Body of pancreas (tissue), 4 donors: ENCODE data around the gene LANCL3. TPM values are rescaled to one million over a fixed set of nuclear protein-coding genes. Genes with fewer than 3 reads are reported as not detected.

Source experiments
- ATAC-seq: fragments of 150-250 bp; one replicate; pipeline ENCODE4 v1.9.1; 2016
- DNase-seq, 4 donors: peaks; one replicate each; pipeline ENCODE4 v3.0.0-alpha.2; 2019
- H3K27ac ChIP-seq, 4 donors: fragments of 200-600 bp; sonication (generic); 1 replicate in 3 of 4; 2 replicates in 1 of 4; pipeline versions ENCODE4 v1.5.1 to v1.6.1; 2016 to 2019; ENCODE audit warnings: mild to moderate bottlenecking in 1 of 4, mixed read lengths in 1 of 4, moderate library complexity in 1 of 4
- H3K27me3 ChIP-seq, 2 donors: fragments of 200-600 bp; sonication (generic); one replicate each; pipeline ENCODE4 v1.6.0; 2016; ENCODE audit warnings: mild to moderate bottlenecking in 1 of 2
- H3K36me3 ChIP-seq, 2 donors: fragments of 200-600 bp; sonication (generic); replicated peaks in 1 of 2; 2 replicates each; pipeline ENCODE4 v1.5.1; 2016; ENCODE audit warnings: low read depth in 2 of 2; ENCODE audit not compliant: insufficient read depth in 1 of 2
- H3K4me1 ChIP-seq: fragments of 200-600 bp; sonication (generic); one replicate; pipeline ENCODE4 v1.6.0; 2016
- H3K4me3 ChIP-seq, 2 donors: fragments of 200-600 bp; sonication (generic); 1 replicate in 1 of 2; 2 replicates in 1 of 2; pipeline ENCODE4 v1.5.1; 2016 to 2019
- H3K9me3 ChIP-seq, 3 donors: fragments of 200-600 bp; sonication (generic); 1 replicate in 2 of 3; 2 replicates in 1 of 3; pipeline ENCODE4 v1.5.1; 2016
- CTCF ChIP-seq, 7 experiments: fragments of 450-650 bp in 4 of 7; fragments of 200-600 bp in 3 of 7; sonication (generic) in 3 of 7; IDR thresholded peaks; one replicate each; pipeline ENCODE4 v1.5.1; 2016 to 2019; ENCODE audit warnings: antibody characterized with exemption in 7 of 7
- POLR2A ChIP-seq, 3 donors: fragments of 450-650 bp; IDR thresholded peaks; one replicate each; pipeline ENCODE4 v1.6.1; 2016; ENCODE audit warnings: antibody characterized with exemption in 3 of 3, mild to moderate bottlenecking in 2 of 3
- WGBS, 2 donors: methylation state at CpG; one replicate each; pipeline ENCODE4 v1.1.5; 2017; 5-methylcytosine and 5-hydroxymethylcytosine counted together
- intact Hi-C: fragments of 100-400 bp; cut with DNase I; formaldehyde crosslinking; loops from one replicate; pipeline ENCODE4 v1.15.1; 2023
- total RNA-seq, 2 donors: library from RNA; depleted of rRNA; stranded (reverse); fragments of >200 nt; gene quantifications; one replicate each; pipeline ENCODE4 v1.1.0, GENCODE V29; 2016

LANCL3 gene
- total RNA-seq, 2 donors from 2014 or later, result 0.26 TPM; not detected in 1

- peak overlapping the region in 1 of 4 donors; percentile 10 for H3K27ac ChIP-seq
These were observed 105.8 kb downstream of the LANCL3 start for GRCh38 chrX:37677243-37677642.

GRCh38 chrX:37677765-37678164, 106.3 kb downstream of the LANCL3 start:
- Histone ChIP-seq H3K4me3 (no peak overlapping the region), H3K9me3 (no peaks in the 10 kb centered on the region), H3K27me3 (peaks cover 0 to 4% of the 10 kb centered on the region in 2 donors), H3K4me1 (peaks cover 16% of the 10 kb centered on the region), H3K27ac (no peak overlapping the region), H3K36me3 (no peaks in the 10 kb centered on the region)
- no peak for TF ChIP-seq POLR2A (IDR thresholded peaks at IDR 0.05)
- TF ChIP-seq CTCF (IDR thresholded peaks at IDR 0.05), result no peak
- DNase-seq (no peak), ATAC-seq (no peak)
- intact Hi-C loops, result no loop called here
- WGBS, 2 donors, result 81 to 82% methylated on average over 1 of the region's 1 CpG

More at GRCh38 chrX:37677243-37677642, 105.8 kb downstream of the LANCL3 start:
- no peak overlapping the region for H3K4me3 ChIP-seq
- no peaks in the 10 kb centered on the region for H3K9me3 ChIP-seq
- WGBS, 2 donors, result 69 to 81% methylated on average over 1 of the region's 1 CpG
- H3K36me3 ChIP-seq, result no peaks in the 10 kb centered on the region
- H3K4me1 ChIP-seq, result peaks cover 16% of the 10 kb centered on the region
- peaks cover 0 to 4% of the 10 kb centered on the region in 2 donors for H3K27me3 ChIP-seq
- no peak for DNase-seq
- ATAC-seq, result no peak
- no peak for TF ChIP-seq CTCF (IDR thresholded peaks at IDR 0.05)
- no peak for TF ChIP-seq POLR2A (IDR thresholded peaks at IDR 0.05)
- intact Hi-C loops, result no loop called here

DNA sequence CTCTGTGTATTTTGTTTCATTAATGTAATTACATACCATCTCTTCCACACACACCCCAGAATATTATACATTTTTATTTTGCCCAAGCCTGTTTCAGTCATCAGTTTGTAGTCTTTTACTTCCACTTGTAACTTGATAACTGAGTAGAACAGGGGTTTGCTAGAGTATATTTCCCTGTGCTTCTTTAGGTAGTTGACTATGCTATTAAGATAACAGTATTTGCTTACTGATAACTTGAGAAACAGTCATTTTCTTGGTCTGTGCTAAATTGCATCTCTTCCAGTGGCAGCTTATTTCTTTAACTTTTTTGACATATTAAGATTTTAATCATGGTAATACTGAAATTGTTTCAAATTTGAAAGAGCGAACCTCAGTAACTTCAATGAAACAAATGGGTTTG, 107.1 kb downstream of the LANCL3 start:
- Histone ChIP-seq H3K36me3 (no peaks in the 10 kb centered on the region), H3K9me3 (no peaks in the 10 kb centered on the region), H3K27ac (no peak overlapping the region), H3K4me1 (peaks cover 16% of the 10 kb centered on the region), H3K4me3 (no peak overlapping the region), H3K27me3 (peaks cover 0 to 4% of the 10 kb centered on the region in 2 donors)
- 35 to 62% methylated on average over 1 of the region's 1 CpG for WGBS, 2 donors
- no peak for TF ChIP-seq CTCF (IDR thresholded peaks at IDR 0.05)
- intact Hi-C loops, result no loop called here
- no peak for DNase-seq
- ATAC-seq, result peak; percentile 24

GRCh38 chrX:37679230-37679629, 107.8 kb downstream of the LANCL3 start:
- DNase-seq (no peak), ATAC-seq (peak; percentile 52)
- H3K27ac ChIP-seq, result peak overlapping the region in 3 of 4 donors; percentile 35 to 50 (median 44)
- H3K36me3 ChIP-seq, result no peaks in the 10 kb centered on the region
- intact Hi-C loops, result no loop called here
- H3K9me3 ChIP-seq, result no peaks in the 10 kb centered on the region
- H3K4me3 ChIP-seq, result no peak overlapping the region
- TF ChIP-seq POLR2A (IDR thresholded peaks at IDR 0.05) (no peak), CTCF (IDR thresholded peaks at IDR 0.05) (no peak)
- peaks cover 16% of the 10 kb centered on the region for H3K4me1 ChIP-seq
- H3K27me3 ChIP-seq, result peaks cover 0 to 4% of the 10 kb centered on the region in 2 donors
- 27 to 33% methylated on average over 1 of the region's 1 CpG for WGBS, 2 donors

DNA sequence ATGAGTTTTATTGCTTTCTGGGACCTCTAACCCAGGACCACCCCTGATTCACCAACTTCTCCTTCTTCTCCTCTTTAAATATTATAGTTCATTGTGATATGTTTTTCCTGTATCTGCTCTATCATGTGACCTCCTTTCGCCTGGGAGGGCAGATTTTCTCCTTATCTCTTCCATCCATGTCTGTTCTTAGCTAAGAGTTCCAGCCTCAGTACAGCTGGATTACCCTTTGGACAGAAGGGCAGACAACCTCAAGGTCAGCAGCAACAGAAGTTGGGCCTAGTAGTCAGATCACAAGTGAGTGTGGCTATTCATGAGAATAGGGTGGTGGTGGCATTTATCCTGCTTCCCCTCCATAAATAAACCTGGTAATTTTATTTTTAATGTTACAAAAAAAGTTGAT, 108.4 kb downstream of the LANCL3 start:
- Histone ChIP-seq H3K4me1 (peaks cover 19% of the 10 kb centered on the region), H3K9me3 (no peaks in the 10 kb centered on the region), H3K27ac (peak overlapping the region in 2 of 4 donors; percentile 35 to 44), H3K36me3 (no peaks in the 10 kb centered on the region), H3K27me3 (peaks cover 0 to 4% of the 10 kb centered on the region in 2 donors), H3K4me3 (no peak overlapping the region)
- intact Hi-C loops, result no loop called here
- no peak for TF ChIP-seq CTCF (IDR thresholded peaks at IDR 0.05)
- no peak for TF ChIP-seq POLR2A (IDR thresholded peaks at IDR 0.05)
- no peak for DNase-seq
- WGBS, 2 donors, result 36 to 75% methylated on average over 1 of the region's 1 CpG
- no peak for ATAC-seq
